ENCODE measurements around the gene HMCN1. TPM values are rescaled to one million over a fixed set of nuclear protein-coding genes. Genes with fewer than 3 reads are reported as not detected.
"Not testable (repeated sequence)": the region's sequence is repeated elsewhere in the genome, so short reads cannot be mapped to it uniquely, and the experiment has no call there.

Gene HMCN1
- total RNA-seq, 1 experiment from 2014 or later, result 0.15 TPM

- no peak for DNase-seq (ENCODE audit: low spot score)
Measured at GRCh38 chr1:186194107-186194756, 460.0 kb downstream of the HMCN1 start.

GRCh38 chr1:186195377-186195931 lies 461.3 kb downstream of the HMCN1 start:
- no peak for DNase-seq (ENCODE audit: low spot score)

DNA sequence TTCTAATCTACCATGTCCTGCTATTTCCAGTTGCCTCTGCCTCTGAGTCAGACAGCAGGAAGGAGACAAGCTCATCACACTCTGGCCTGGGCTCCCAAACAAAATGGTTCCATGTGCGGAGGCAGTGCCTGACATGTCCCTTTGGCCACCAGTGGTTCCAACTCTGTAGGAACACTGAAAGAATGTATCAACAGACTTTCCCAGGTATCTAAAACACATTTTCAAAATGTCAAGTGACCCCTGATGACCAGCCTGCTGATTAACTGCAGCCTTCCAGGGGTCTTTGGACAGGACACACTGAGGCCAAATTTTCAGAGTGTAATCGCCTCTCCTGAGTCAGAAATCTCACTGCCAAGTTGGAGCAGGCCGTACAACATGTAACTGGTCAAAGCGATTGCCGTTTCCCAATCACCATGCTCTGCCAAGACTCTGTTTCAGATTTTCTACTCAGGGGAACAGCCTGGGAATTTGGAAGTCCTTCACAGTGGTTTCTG lies 468.1 kb downstream of the HMCN1 start:
- DNase-seq (ENCODE audit: low spot score), result no peak

- DNase-seq (ENCODE audit: low spot score), result no peak
Measured at GRCh38 chr1:186202776-186203175, 468.6 kb downstream of the HMCN1 start.

DNA sequence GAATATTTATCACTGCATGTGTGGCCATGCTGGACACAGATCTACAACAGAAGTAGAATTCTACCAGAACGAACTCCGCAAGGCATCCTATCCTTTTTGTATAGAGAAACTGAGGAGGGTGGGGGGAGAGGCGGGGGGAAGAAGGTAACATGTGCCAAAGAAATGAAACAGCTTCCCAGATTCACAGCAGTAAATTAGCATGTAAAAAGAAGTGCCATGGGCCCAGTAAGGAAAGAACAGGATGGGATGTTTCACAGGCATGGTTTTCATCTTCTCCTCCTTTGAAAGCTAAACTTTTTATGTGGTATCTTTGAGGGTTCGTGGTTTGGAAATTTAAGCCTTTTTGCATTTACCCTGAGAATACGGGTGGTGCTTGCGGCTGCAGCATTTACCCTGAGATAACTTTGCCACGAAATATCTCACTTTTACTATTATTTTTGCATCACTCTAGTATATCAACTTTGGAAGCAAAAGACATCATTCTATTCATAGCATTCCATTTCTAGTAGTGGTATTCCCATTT lies 471.9 kb downstream of the HMCN1 start:
- DNase-seq (ENCODE audit: low spot score), result no peak

DNA sequence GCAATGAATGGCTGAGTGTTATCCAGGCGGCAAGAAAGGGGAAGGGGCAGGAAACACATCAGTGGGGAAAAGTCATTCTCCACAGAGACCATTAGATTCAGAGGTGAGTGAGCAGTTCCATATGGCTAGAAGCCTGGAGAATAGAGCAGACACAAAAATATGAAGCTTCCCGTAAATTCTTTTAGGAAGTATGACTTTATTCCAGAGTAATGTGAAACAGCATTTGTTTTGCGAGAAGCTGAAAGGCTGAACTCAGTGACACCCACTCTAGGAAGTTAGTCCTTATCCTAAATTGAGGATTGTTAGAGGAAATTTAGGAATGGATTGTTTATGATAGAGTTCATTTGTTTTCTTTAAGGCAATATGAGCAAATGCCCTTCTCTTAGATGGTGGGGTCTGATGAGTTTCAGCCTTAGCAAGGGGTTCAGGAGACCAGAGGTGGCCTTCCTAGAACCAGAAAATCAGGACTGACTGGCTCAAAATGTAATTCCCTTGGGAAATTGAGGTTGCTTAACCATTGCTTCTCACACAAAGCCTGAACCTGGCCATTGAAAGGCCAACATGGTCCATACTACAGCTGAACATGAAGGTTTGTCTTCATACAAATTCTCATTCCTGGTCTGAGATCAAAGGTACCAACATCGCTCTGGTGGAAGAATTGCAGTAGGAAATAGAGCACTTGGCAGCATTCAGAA lies 473.3 kb downstream of the HMCN1 start:
- no peak for DNase-seq (ENCODE audit: low spot score)

DNA sequence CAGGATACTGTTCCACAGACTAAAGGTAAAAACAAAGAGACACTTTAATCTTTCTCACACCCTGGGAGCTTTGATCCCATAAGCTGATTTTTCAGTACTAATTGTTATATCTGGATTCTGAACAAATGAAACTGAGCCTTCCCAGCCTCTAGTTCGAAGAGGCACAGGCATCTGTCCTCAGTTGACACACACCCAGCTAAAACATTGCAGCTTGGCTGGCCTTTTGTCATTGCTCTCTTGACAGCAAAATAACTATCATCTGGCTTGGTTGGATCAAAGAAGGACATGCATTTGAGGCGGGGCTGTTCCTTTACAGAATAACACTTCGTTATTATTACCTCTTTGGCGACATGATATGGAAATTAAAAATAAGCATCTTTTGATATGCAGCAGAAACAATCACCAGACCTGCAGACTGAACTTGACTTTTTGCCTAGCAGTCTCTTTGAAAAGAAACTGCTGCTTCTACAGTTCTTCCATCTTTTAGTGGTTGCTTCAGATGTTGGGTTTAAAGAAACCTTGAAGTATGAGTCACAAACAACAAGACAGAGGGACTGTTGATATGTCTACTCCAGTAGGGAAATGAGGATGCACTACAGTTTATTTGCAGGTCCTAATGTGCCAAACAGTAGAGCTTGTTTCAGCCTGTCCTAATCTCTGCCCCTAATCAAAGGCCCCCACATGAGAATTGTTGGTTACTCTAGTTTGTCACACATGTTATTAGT lies 474.4 kb downstream of the HMCN1 start:
- no peak for DNase-seq (ENCODE audit: low spot score)

DNA sequence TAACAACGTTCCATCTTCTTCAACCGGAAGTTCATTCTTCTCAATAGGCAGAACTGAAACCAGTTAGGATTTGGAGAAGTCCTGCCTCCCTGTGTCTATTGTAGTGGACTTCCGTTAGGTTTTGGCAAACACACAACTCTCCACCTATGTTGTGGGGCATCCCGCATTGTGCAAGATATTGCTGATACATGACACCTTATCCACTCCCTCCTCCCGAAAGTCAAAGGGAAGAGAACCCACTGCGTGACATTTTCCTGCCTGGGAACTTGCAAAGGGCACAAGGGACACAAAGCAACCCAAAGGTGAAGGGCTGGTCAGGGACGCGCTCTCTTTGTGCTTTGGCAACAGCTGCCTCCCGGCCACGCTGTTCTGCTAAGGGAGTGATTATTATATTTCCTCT lies 476.1 kb downstream of the HMCN1 start:
- no peak for DNase-seq (ENCODE audit: low spot score)

DNA sequence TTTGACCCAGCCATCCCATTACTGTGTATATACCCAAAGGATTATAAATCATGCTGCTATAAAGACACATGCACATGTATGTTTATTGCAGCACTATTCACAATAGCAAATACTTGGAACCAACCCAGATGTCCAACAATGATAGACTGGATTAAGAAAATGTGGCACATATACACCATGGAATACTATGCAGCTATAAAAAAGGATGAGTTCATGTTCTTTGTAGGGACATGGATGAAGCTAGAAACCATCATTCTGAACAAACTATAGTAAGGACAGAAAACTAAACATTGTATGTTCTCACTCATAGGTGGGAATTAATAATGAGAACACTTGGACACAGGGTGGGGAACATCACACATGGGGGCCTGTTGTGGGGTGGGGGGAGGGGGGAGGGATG lies 477.4 kb downstream of the HMCN1 start:
- DNase-seq (ENCODE audit: low spot score), result not testable (repeated sequence)

- peak; percentile 75 for DNase-seq (ENCODE audit: low spot score)
Measured at GRCh38 chr1:186212568-186213224, 478.5 kb downstream of the HMCN1 start.

DNA sequence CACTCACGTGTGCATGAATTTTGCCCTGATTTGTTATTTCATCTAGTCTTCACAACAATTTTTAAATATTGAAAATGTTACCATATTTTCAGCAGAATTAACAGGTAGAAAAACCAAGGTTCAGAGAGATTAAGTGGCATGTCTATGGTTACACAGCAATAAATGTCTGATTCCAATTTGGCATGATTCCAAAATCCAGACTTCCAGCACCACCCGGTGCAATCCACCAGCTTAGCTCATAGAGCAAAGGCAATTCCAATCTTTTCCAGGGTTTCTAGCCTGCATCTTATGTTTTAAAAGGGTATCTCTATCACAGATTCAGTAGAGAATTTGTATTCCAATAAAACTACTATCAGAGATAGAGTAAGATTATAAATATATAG lies 479.0 kb downstream of the HMCN1 start:
- DNase-seq (ENCODE audit: low spot score), result no peak

- DNase-seq (ENCODE audit: low spot score), result no peak
Measured at GRCh38 chr1:186214791-186215190, 480.6 kb downstream of the HMCN1 start.

- no peak for DNase-seq (ENCODE audit: low spot score)
Measured at GRCh38 chr1:186215636-186216035, 481.4 kb downstream of the HMCN1 start.

DNA sequence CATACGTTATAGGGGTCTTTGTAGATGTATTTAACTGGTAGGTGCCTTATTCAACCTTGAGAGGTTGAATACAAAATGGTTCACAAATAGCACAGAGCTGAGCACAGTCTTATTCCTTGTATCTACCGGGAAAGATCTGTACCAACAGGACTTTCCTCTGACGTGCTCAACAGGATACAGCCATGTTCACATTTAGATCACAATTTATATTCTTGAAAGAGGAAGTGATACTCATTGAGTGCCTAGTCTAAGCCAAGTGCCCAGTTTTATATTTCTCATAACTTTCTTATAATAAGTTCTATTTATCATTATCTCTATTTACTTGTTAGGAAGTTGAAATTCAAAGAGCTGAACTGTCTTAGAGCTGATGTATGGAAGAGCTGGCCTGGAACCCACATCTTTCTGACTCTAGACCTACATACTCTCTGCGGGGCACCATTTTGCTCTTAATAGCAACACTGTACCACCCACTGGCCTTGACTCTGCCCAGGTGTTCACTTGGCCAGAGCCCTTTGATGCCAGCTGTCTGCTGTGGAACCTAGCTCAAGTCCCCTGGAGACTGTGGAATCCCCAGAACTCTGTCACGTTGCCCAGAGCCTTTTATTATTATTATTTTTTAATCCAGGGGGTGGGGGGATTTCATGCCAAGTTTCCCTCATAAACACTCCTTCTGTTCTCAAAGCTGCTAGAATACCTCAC lies 484.6 kb downstream of the HMCN1 start:
- no peak for DNase-seq (ENCODE audit: low spot score)

- DNase-seq (ENCODE audit: low spot score), result no peak
Measured at GRCh38 chr1:186220067-186220466, 485.9 kb downstream of the HMCN1 start.

- no peak for DNase-seq (ENCODE audit: low spot score)
Measured at GRCh38 chr1:186220911-186221310, 486.7 kb downstream of the HMCN1 start.

DNA sequence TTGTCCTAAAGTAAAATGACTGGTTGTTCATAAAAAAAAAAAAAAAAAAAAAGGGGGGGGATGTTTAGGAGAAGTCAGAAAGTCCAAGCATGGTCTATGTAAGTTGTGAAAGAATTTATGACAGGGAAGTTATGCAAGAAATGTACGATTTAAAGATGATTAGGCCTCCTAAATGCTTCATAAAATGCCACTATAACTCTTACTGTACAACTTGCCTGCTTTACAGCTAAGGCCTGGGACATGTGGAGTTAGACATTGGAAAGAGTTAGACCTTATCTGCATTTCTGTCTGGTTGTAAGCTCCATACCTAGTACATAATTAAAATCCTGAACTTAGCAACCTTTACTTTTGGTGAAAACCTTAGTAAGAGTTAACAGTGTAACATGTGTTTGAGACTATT lies 490.9 kb downstream of the HMCN1 start:
- DNase-seq (ENCODE audit: low spot score), result no peak

DNA sequence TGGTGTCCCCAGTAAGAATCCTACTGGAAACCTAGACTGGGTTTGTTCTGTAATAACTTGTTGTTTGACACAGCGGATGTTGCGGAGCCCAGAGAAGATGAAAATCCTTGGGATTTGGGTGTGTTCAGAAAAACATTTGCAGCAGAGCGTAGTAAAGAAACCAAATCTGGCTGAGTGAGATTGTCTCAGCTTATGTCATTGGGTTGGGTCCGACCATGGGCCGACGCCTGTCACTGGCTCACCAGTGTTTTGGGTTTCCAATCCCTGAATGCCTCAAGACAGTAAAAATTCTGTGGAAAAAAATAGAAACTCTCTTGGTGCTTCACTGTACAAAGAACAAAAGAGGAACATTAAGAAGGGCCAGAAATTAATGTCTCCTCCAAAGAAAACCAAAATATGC lies 494.6 kb downstream of the HMCN1 start:
- DNase-seq (ENCODE audit: low spot score), result no peak

DNA sequence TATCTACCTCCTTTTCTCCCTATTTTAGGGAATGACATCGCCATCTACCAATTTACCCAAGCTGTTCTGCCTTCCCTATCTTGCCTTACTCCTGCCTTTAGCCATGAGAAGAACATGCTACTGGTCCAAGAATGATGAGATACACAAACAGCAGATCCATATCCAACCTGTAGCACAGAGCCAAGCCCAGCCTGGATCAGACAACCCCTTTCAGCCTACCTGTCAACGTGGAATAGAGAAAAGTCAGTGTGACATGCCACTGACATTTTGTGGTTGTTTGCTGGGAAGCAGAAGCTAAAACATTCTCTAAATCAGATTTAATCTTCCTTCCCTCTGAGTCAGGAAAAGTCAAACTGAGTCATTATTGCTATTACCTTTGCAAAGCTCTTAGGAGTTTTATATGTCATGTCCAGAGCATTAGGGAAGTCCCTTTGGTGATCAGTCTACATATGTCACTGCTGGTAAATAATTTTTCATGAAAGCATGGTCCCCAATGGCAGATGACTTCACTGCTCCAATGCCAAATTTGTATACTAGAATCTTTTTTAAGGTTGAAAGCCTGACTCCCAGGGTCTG lies 497.8 kb downstream of the HMCN1 start:
- DNase-seq (ENCODE audit: low spot score), result no peak

DNA sequence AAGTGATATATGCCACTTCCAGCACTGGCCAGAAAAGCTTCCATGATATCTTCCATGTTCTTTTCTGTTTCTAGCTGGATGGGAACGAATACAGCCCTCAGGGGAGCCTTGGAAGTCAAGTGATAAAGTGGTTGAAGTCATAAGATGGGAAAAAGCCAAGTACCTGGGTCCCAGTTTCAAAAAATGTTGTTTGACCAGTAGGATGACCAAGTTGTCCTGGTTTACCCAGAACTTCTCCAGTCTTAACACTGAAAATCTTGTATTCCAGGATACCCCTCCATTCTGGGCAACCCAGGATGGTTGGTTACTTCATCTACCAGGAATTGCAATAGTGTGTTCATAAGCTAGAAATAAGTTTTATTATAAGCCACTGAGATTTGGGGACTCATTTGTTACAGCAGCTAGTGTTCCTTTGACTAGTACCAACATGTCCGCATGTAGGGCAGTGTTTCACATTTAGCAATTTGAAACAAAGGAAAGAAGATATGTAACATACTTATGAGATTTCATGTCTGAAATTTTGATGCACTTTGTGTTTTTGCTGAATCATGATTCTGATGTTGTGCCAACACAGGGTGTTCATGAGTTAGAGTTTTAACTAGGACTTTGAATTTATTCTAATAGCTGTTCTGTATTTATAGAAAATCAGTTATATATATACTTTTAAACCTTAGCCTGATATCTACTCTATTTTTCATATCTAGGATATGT lies 500.9 kb downstream of the HMCN1 start:
- no peak for DNase-seq (ENCODE audit: low spot score)

Data from HT-29 (cell line).